Tibial artery (tissue), 4 donors: ENCODE measurements around the gene SLC28A3.

Experiments
- DNase-seq, 2 donors: peaks; one replicate each; pipeline ENCODE4 v3.0.0-alpha.2; 2019
- H3K27ac ChIP-seq, 2 donors: fragments of 200-600 bp; sonication (generic) in 1 of 2; 1 replicate in 1 of 2; 2 replicates in 1 of 2; pipeline ENCODE4 v1.5.1; 2018 to 2019; ENCODE audit warnings: mild to moderate bottlenecking in 1 of 2
- H3K27me3 ChIP-seq, 2 donors: fragments of 200-600 bp; sonication (generic) in 1 of 2; one replicate each; pipeline versions ENCODE4 v1.5.1 to v1.6.0; 2016 to 2019
- H3K36me3 ChIP-seq, 3 donors: fragments of 200-600 bp; sonication (generic) in 2 of 3; one replicate each; pipeline ENCODE4 v1.5.1; 2016 to 2019; ENCODE audit warnings: mild to moderate bottlenecking in 2 of 3
- H3K4me1 ChIP-seq, 4 donors: fragments of 200-600 bp; sonication (generic) in 2 of 4; 1 replicate in 3 of 4; 2 replicates in 1 of 4; pipeline ENCODE4 v1.5.1; 2016 to 2019
- H3K4me3 ChIP-seq, 2 donors: fragments of 200-600 bp; sonication (generic) in 1 of 2; 1 replicate in 1 of 2; 2 replicates in 1 of 2; pipeline ENCODE4 v1.5.1; 2018 to 2019; ENCODE audit warnings: mild to moderate bottlenecking in 2 of 2
- H3K9me3 ChIP-seq, 3 donors: fragments of 200-600 bp; sonication (generic) in 1 of 3; one replicate each; pipeline ENCODE4 v1.5.1; 2016 to 2019
- CTCF ChIP-seq, 2 experiments: fragments of 200-600 bp in 1 of 2; fragments of 450-650 bp in 1 of 2; IDR thresholded peaks; one replicate each; pipeline ENCODE4 v1.5.1; 2017 to 2019; ENCODE audit warnings: antibody characterized with exemption in 2 of 2, mild to moderate bottlenecking in 1 of 2, moderate library complexity in 1 of 2
- intact Hi-C: fragments of 100-400 bp; cut with DNase I; formaldehyde crosslinking; loops from one replicate; pipeline ENCODE4 v1.15.0; 2023; ENCODE audit warnings: low total_unique reads

SLC28A3 gene

DNA sequence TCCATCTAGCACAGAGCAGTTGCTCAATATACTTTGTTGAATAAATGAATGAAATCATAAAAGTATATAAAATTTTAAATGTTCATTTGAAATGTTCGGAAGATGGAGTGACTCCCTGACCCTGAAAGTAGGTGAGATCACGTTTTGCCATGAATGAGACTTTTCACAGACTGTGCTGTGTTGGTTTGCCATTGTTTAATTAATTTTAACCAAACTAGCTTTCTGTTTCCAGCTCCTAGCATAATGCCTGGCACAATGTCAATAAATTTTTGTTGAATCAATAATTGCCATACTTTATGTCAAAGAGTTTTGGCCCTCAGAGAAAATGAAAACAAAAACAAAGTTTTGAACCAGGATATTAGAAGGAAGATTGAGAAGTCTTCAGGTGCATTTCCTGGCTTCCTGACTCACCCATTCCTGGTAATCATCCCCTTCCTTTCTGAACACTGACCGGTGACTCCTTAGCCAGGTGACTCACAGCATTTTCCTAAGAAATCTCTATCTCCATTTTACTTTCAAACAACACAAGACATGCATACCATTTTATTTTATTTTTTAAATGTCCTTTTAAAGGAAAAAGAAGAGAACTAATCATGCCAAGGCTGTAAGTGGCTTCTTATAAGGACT, 15.1 kb downstream of the SLC28A3 start:
- DNase-seq, result no peak
- intact Hi-C loops, result no loop called here
- Histone ChIP-seq H3K4me1 (no peaks in the 10 kb centered on the region), H3K27ac (no peak overlapping the region), H3K4me3 (no peak overlapping the region), H3K27me3 (no peaks in the 10 kb centered on the region), H3K9me3 (no peaks in the 10 kb centered on the region), H3K36me3 (no peaks in the 10 kb centered on the region)
- no peak for TF ChIP-seq CTCF (IDR thresholded peaks at IDR 0.05)

DNA sequence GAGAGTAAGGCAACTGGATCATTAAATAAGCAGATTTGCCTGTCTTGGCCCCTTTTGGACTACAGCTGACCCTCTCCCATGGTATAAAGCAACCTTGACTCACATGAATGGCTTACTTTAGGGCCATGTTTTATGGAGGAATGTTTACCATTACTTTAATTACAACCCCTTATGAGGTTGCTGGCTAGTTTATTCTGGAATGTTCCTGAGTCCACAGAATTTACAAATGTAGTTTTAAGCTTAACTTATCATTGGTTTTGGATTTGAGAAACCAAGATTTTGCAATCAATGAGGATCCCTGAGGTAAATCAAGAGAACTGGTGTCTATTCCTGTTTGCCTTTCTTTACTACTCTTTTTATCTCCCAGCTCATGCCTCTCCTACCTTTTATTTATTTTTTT, 15.7 kb downstream of the SLC28A3 start:
- no peaks in the 10 kb centered on the region for H3K36me3 ChIP-seq
- no peaks in the 10 kb centered on the region for H3K9me3 ChIP-seq
- no peak overlapping the region for H3K27ac ChIP-seq
- no peak for TF ChIP-seq CTCF (IDR thresholded peaks at IDR 0.05)
- no peaks in the 10 kb centered on the region for H3K4me1 ChIP-seq
- intact Hi-C loops, result no loop called here
- no peak for DNase-seq
- no peaks in the 10 kb centered on the region for H3K27me3 ChIP-seq
- H3K4me3 ChIP-seq, result no peak overlapping the region

GRCh38 chr9:84323858-84324257, 16.7 kb downstream of the SLC28A3 start:
- H3K4me1 ChIP-seq, result no peaks in the 10 kb centered on the region
- intact Hi-C loops, result no loop called here
- no peak overlapping the region for H3K4me3 ChIP-seq
- no peaks in the 10 kb centered on the region for H3K36me3 ChIP-seq
- no peak for DNase-seq
- H3K9me3 ChIP-seq, result no peaks in the 10 kb centered on the region
- H3K27me3 ChIP-seq, result no peaks in the 10 kb centered on the region
- H3K27ac ChIP-seq, result no peak overlapping the region
- no peak for TF ChIP-seq CTCF (IDR thresholded peaks at IDR 0.05)

DNA sequence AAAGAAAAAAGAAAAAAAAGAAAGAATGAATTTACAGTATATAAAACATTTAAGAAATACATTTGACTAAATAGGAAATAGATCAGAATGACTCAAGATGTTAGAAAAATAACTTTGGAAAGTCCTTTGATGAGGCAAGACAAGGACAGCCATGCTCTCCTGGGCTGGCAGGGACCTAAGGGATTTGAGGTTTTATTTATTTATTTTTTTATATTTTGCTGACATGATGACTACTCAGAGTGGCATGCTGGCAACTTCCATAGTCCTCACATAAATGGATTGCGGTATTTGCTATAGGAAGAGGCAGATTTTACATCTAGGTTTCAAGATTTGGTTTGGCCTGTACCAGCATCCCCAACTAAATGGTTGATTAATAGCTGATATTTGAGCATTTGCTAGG, 17.7 kb downstream of the SLC28A3 start:
- Histone ChIP-seq H3K27me3 (no peaks in the 10 kb centered on the region), H3K9me3 (no peaks in the 10 kb centered on the region), H3K27ac (no peak overlapping the region), H3K36me3 (no peaks in the 10 kb centered on the region), H3K4me1 (no peaks in the 10 kb centered on the region), H3K4me3 (no peak overlapping the region)
- no peak for TF ChIP-seq CTCF (IDR thresholded peaks at IDR 0.05)
- intact Hi-C loops, result no loop called here
- no peak for DNase-seq

- intact Hi-C loops, result no loop called here
- Histone ChIP-seq H3K4me1 (no peaks in the 10 kb centered on the region), H3K36me3 (no peaks in the 10 kb centered on the region), H3K27ac (no peak overlapping the region), H3K27me3 (no peaks in the 10 kb centered on the region), H3K4me3 (no peak overlapping the region), H3K9me3 (no peaks in the 10 kb centered on the region)
- DNase-seq, result no peak
- no peak for TF ChIP-seq CTCF (IDR thresholded peaks at IDR 0.05)
These were observed 20.3 kb downstream of the SLC28A3 start for GRCh38 chr9:84320231-84320630.

DNA sequence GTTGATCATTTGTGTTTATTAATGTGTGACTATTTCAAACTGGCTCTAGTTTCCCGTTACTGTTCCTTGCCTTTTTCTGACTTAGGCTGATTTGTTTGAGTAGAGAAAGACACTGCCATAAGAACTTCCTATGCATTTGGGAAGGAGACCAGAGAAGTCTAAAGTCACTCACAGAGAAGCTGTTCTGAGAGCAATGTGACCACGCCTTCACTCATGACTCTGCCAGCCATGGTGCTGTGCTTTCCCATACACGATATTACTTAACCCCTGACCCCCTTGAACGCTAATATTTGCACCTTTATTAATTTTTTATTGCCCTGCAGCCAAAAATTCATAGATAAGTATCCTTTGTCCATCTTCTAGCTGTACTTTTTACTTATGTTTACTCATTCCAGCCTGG, 20.9 kb downstream of the SLC28A3 start:
- H3K27ac ChIP-seq, result no peak overlapping the region
- no peaks in the 10 kb centered on the region for H3K27me3 ChIP-seq
- intact Hi-C loops, result no loop called here
- no peak for DNase-seq
- TF ChIP-seq CTCF (IDR thresholded peaks at IDR 0.05), result no peak
- no peak overlapping the region for H3K4me3 ChIP-seq
- no peaks in the 10 kb centered on the region for H3K36me3 ChIP-seq
- H3K9me3 ChIP-seq, result no peaks in the 10 kb centered on the region
- H3K4me1 ChIP-seq, result no peaks in the 10 kb centered on the region
